PC-3 (cell line): ENCODE results near the gene CKS1B.

Experiments used
- CTCF ChIP-seq: fragments of 300-600 bp; sonication (generic); conservative IDR thresholded peaks from 2 replicates; pipeline ENCODE4 v1.5.1; 2017; ENCODE audit warnings: antibody characterized with exemption, low read depth, mild to moderate bottlenecking, low read length
- EZH2phosphoT487 ChIP-seq: fragments of 300-600 bp; sonication (generic); IDR thresholded peaks from 2 replicates; pipeline ENCODE4 v1.6.1; 2018; ENCODE audit warnings: mild to moderate bottlenecking, antibody characterized with exemption, low read length, borderline replicate concordance

GRCh38 chr1:154948079-154948478, 26.4 kb upstream of the CKS1B start:
- no peak for TF ChIP-seq EZH2phosphoT487
- no peak for TF ChIP-seq CTCF
